Left ventricle myocardium inferior (tissue), 1 donor: Measurements from ENCODE around the gene ARF3. TPM values are rescaled to one million over a fixed set of nuclear protein-coding genes. Genes with fewer than 3 reads are reported as not detected.

Source experiments
- DNase-seq: peaks from one replicate; pipeline ENCODE4 v3.0.0-alpha.2; 2020
- H3K27ac ChIP-seq: fragments of 200-600 bp; replicated peaks from 2 replicates; pipeline ENCODE4 v1.8.0; 2021
- H3K27me3 ChIP-seq: fragments of 200-600 bp; 2 replicates; pipeline ENCODE4 v1.8.0; 2021; ENCODE audit warnings: low read depth
- H3K36me3 ChIP-seq: fragments of 200-600 bp; 2 replicates; pipeline ENCODE4 v1.8.0; 2021
- H3K4me1 ChIP-seq: fragments of 200-600 bp; 2 replicates; pipeline ENCODE4 v1.8.0; 2021
- H3K4me3 ChIP-seq: fragments of 200-600 bp; 2 replicates; pipeline ENCODE4 v1.8.0; 2021; ENCODE audit warnings: mild to moderate bottlenecking, moderate library complexity
- H3K9me3 ChIP-seq: fragments of 200-600 bp; replicated peaks from 2 replicates; pipeline ENCODE4 v1.8.0; 2021
- CTCF ChIP-seq: fragments of 200-600 bp; IDR thresholded peaks from 2 replicates; pipeline ENCODE4 v1.8.0; 2021; ENCODE audit warnings: antibody characterized with exemption, mild to moderate bottlenecking, borderline replicate concordance
- intact Hi-C: fragments of 100-400 bp; cut with micrococcal nuclease; formaldehyde crosslinking; loops from one replicate; pipeline ENCODE4 v1.11.0; 2022
- total RNA-seq: library from RNA; stranded (reverse); fragmentation: NEBNext Ultra II Directional; extraction: Animal tissue kit (Norgen Biotek cat#: 25700); gene quantifications from one replicate; pipeline ENCODE4 v1.2.1, GENCODE V29; 2021
- donor health status: DM: no; HTN: yes; CAD: no; lungs with severe emphysema.

Gene ARF3
- total RNA-seq, 1 donor from 2014 or later, result 49.6 TPM

GRCh38 chr12:48966177-48966895, 9.0 kb upstream of the ARF3 start:
- Histone ChIP-seq H3K27ac (no peak overlapping the region), H3K9me3 (no peaks in the 10 kb centered on the region), H3K27me3 (peaks cover 58% of the 10 kb centered on the region), H3K36me3 (no peaks in the 10 kb centered on the region), H3K4me3 (no peak overlapping the region), H3K4me1 (peaks cover 21% of the 10 kb centered on the region)
- no peak for TF ChIP-seq CTCF
- intact Hi-C loops, result no loop called here
- DNase-seq, result no peak

GRCh38 chr12:48965298-48965838, 8.1 kb upstream of the ARF3 start:
- Histone ChIP-seq H3K27ac (no peak overlapping the region), H3K9me3 (no peaks in the 10 kb centered on the region), H3K4me3 (no peak overlapping the region), H3K27me3 (peaks cover 58% of the 10 kb centered on the region), H3K36me3 (no peaks in the 10 kb centered on the region), H3K4me1 (peaks cover 11% of the 10 kb centered on the region)
- intact Hi-C loops, result no loop called here
- TF ChIP-seq CTCF, result peak; percentile 21
- DNase-seq, result no peak

GRCh38 chr12:48961801-48962200, 4.5 kb upstream of the ARF3 start:
- intact Hi-C loops, result no loop called here
- Histone ChIP-seq H3K36me3 (no peaks in the 10 kb centered on the region), H3K4me3 (no peak overlapping the region), H3K27ac (no peak overlapping the region), H3K27me3 (peaks cover 41% of the 10 kb centered on the region), H3K9me3 (no peaks in the 10 kb centered on the region), H3K4me1 (peaks cover 12% of the 10 kb centered on the region)
- no peak for TF ChIP-seq CTCF
- no peak for DNase-seq

- no peak for TF ChIP-seq CTCF
- DNase-seq, result no peak
These were observed 4.0 kb upstream of the ARF3 start for GRCh38 chr12:48961331-48961730.

GRCh38 chr12:48960834-48961233, 3.5 kb upstream of the ARF3 start:
- H3K36me3 ChIP-seq, result no peaks in the 10 kb centered on the region
- no peak overlapping the region for H3K27ac ChIP-seq
- peaks cover 21% of the 10 kb centered on the region for H3K4me1 ChIP-seq
- peaks cover 32% of the 10 kb centered on the region for H3K27me3 ChIP-seq
- TF ChIP-seq CTCF, result no peak
- DNase-seq, result no peak
- H3K9me3 ChIP-seq, result no peaks in the 10 kb centered on the region
- intact Hi-C loops, result no loop called here
- H3K4me3 ChIP-seq, result no peak overlapping the region

More at GRCh38 chr12:48961331-48961730, 4.0 kb upstream of the ARF3 start:
- Histone ChIP-seq H3K27ac (no peak overlapping the region), H3K27me3 (peaks cover 37% of the 10 kb centered on the region), H3K36me3 (no peaks in the 10 kb centered on the region), H3K4me1 (peaks cover 16% of the 10 kb centered on the region), H3K4me3 (no peak overlapping the region), H3K9me3 (no peaks in the 10 kb centered on the region)
- intact Hi-C loops, result no loop called here
